ENCODE data around the gene FBXW12. TPM values are rescaled to one million over a fixed set of nuclear protein-coding genes. Genes with fewer than 3 reads are reported as not detected.
"Not testable (repeated sequence)": the region's sequence is repeated elsewhere in the genome, so short reads cannot be mapped to it uniquely, and the experiment has no call there.

Gene FBXW12
- total RNA-seq (2021): 0.59 and 0.74 TPM in 2 replicates
- long read RNA-seq, partial matches to known transcripts: 1 of 8 reads
- long read RNA-seq, other reads (novel, unspliced or antisense): 7 of 8 reads

DNA sequence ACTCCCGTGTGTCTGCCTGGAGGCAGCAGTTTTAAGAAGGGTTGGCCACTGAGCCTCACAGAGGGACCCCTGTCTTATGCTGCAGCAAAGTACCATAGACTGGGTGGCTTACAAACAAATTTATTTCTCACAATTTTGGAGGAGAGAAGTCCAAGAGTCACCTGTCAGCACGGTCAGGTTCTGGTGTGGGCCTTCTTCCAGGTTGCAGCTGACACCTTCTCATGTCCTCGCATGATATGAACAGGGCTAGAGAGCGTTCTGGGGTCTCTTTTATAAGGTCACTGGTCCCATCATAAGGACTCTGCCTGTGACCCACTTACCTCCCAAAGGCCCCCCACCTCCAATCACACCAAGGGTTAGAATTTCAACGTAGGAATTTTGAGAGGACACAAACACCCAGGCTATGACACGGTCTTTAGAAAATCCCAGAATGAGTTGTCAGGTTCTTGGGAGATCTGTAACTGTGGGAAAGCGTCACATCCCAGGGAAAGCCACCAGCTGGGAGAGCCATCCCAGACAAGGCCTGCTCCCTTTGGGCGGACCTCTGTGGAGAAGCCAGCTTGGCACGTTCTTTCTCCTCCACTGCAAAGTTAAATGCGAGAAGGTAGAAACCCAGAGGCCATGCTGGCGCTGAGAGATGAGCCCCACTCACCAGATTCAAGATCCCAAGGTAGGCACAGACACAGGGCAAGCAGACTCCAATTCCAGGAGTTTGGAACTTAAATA is at the start of gene FBXW12:
FBXW12 (plus strand) TSS at position 569 of the 726 bp plus-strand sequence. CDS start 549 bp downstream, outside the sequence.
- Histone ChIP-seq H3K27me3 (ENCODE audit: insufficient read depth, low read length) (no peaks in the 10 kb centered on the region), H4K8ac (replicated peaks; ENCODE audit: insufficient read length, low read depth, low read length) (no peak within 1 kb of the TSS), H2BK5ac (ENCODE audit: insufficient read length, low read length) (no peak within 1 kb of the TSS), H3T11ph (ENCODE audit: low read length) (no peak within 1 kb of the TSS), H3K79me2 (ENCODE audit: insufficient read depth, low read length) (no peaks in the 10 kb centered on the region), H2BK20ac (ENCODE audit: low read depth, low read length, poor library complexity, severe bottlenecking) (no peak within 1 kb of the TSS), H3K23me2 (ENCODE audit: insufficient read length, low read depth, low read length, poor library complexity, severe bottlenecking) (no peaks in the 10 kb centered on the region), H3K4me2 (ENCODE audit: insufficient read depth, insufficient read length, low read length) (no peak within 1 kb of the TSS), H3K18ac (ENCODE audit: insufficient read length, low read depth, low read length) (no peak within 1 kb of the TSS), H4K5ac (ENCODE audit: insufficient read length, low read depth, low read length) (no peak within 1 kb of the TSS), H3K9me3 (ENCODE audit: control insufficient read depth, low read depth, low read length) (no peaks in the 10 kb centered on the region), H2BK12ac (ENCODE audit: insufficient read length, low read depth, low read length) (no peak within 1 kb of the TSS), H3K9ac (ENCODE audit: extremely low read depth, insufficient read length, low read length) (no peak within 1 kb of the TSS), H3K79me1 (ENCODE audit: insufficient read depth, low read depth, low read length, poor library complexity, severe bottlenecking) (no peaks in the 10 kb centered on the region), H3K4me1 (ENCODE audit: insufficient read depth, low read length) (no peaks in the 10 kb centered on the region), H3K56ac (ENCODE audit: insufficient read length, low read depth, low read length) (no peak within 1 kb of the TSS), H3K27ac (ENCODE audit: insufficient read length, low read depth, low read length) (no peak within 1 kb of the TSS), H4K20me1 (ENCODE audit: control insufficient read depth, insufficient read depth, insufficient read length) (no peaks in the 10 kb centered on the region), H4K91ac (ENCODE audit: insufficient read length, low read depth, low read length) (no peak within 1 kb of the TSS), H2BK15ac (ENCODE audit: low read depth, low read length) (no peak within 1 kb of the TSS), H3K4ac (ENCODE audit: low read depth, low read length) (no peak within 1 kb of the TSS), H3K23ac (ENCODE audit: insufficient read length, low read depth, low read length) (no peak within 1 kb of the TSS), H2AK5ac (ENCODE audit: insufficient read length, low read length) (no peak within 1 kb of the TSS), H2BK120ac (ENCODE audit: low read depth, low read length, poor library complexity, severe bottlenecking) (no peak within 1 kb of the TSS), H2AFZ (ENCODE audit: low read length) (no peak within 1 kb of the TSS), H3K14ac (ENCODE audit: insufficient read depth, low read length) (no peak within 1 kb of the TSS)
- Mint-ChIP-seq H3K27me3 (ENCODE audit: low read depth) (no peaks in the 10 kb centered on the region; the same call in 1 of the 2 replicates), H3K9me3 (no peaks in the 10 kb centered on the region), H3K27ac (peak within 1 kb of the TSS in 1 of 3 experiments; percentile 1; a peak in 1 of 7 replicates), H3K4me3 (no peak within 1 kb of the TSS), H3K4me1 (peaks cover 18 to 25% of the 10 kb centered on the region in 2 experiments), H3K36me3 (ENCODE audit: insufficient read depth in 1 of 3, low read depth in 3 of 3) (no peaks in the 10 kb centered on the region)
- no CpG with 5 or more reads among the region's 11 CpGs for WGBS (ENCODE audit: extremely low coverage, insufficient read length, low lambda C conversion rate)
- no peak for DNase-seq
- TF ChIP-seq, protein P1, sequence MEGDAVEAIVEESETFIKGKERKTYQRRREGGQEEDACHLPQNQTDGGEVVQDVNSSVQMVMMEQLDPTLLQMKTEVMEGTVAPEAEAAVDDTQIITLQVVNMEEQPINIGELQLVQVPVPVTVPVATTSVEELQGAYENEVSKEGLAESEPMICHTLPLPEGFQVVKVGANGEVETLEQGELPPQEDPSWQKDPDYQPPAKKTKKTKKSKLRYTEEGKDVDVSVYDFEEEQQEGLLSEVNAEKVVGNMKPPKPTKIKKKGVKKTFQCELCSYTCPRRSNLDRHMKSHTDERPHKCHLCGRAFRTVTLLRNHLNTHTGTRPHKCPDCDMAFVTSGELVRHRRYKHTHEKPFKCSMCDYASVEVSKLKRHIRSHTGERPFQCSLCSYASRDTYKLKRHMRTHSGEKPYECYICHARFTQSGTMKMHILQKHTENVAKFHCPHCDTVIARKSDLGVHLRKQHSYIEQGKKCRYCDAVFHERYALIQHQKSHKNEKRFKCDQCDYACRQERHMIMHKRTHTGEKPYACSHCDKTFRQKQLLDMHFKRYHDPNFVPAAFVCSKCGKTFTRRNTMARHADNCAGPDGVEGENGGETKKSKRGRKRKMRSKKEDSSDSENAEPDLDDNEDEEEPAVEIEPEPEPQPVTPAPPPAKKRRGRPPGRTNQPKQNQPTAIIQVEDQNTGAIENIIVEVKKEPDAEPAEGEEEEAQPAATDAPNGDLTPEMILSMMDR (conservative IDR thresholded peaks at IDR 0.05): no peak

DNA sequence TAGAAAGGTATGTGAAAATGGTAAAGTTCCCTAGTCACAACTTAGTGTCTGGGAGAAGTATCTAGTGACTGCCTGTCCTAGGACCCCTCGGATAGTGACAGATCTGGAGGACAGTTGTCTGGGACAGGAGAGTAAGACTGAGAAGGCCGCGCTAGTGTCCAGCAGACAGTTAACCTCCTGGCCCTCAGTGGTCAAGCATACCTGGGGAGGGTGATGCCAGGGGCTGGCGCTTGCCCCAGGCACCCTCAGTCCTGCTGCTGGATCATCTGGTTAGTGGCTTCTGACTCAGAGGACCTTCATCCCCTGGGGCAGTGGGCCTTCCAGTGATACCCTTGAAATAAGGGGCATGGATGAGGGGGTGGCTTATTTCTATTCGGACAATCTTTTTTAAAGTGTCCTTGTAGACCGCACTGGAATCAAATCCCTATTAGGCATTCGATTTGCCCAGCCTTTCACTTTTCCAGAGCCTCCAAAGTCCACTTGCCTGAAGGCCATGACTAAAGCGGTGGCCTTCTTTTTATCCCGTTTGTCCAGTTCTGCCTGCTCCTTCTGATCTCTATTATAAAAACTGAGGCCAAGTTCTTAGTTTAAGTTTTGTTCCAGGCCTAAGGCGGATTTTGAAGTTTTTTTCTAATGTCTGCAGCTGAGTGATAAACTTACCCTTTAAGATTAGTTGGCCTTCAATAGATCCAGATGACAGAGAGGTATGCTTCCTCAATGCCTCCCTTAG is 40.1 kb upstream of the FBXW12 start:
- H2AK5ac ChIP-seq (ENCODE audit: insufficient read length, low read length); H4K8ac ChIP-seq (replicated peaks; ENCODE audit: insufficient read length, low read depth, low read length); H3K9ac ChIP-seq (ENCODE audit: extremely low read depth, insufficient read length, low read length); H3K56ac ChIP-seq (ENCODE audit: insufficient read length, low read depth, low read length); H3K36me3 Mint-ChIP-seq (ENCODE audit: insufficient read depth in 1 of 3, low read depth in 3 of 3); H2BK12ac ChIP-seq (ENCODE audit: insufficient read length, low read depth, low read length); H3K4me1 Mint-ChIP-seq; H2AFZ ChIP-seq (ENCODE audit: low read length); H2BK120ac ChIP-seq (ENCODE audit: low read depth, low read length, poor library complexity, severe bottlenecking); DNase-seq; H3K4me1 ChIP-seq (ENCODE audit: insufficient read depth, low read length); H3K4me3 Mint-ChIP-seq; H3K4ac ChIP-seq (ENCODE audit: low read depth, low read length); H3K27ac ChIP-seq (ENCODE audit: insufficient read length, low read depth, low read length); H2BK20ac ChIP-seq (ENCODE audit: low read depth, low read length, poor library complexity, severe bottlenecking); H3K27ac Mint-ChIP-seq; H3K18ac ChIP-seq (ENCODE audit: insufficient read length, low read depth, low read length); H4K20me1 ChIP-seq (ENCODE audit: control insufficient read depth, insufficient read depth, insufficient read length); H4K5ac ChIP-seq (ENCODE audit: insufficient read length, low read depth, low read length); H3K79me1 ChIP-seq (ENCODE audit: insufficient read depth, low read depth, low read length, poor library complexity, severe bottlenecking); H4K91ac ChIP-seq (ENCODE audit: insufficient read length, low read depth, low read length); H3K23me2 ChIP-seq (ENCODE audit: insufficient read length, low read depth, low read length, poor library complexity, severe bottlenecking); H2BK5ac ChIP-seq (ENCODE audit: insufficient read length, low read length); H3T11ph ChIP-seq (ENCODE audit: low read length); H3K9me3 Mint-ChIP-seq; H3K23ac ChIP-seq (ENCODE audit: insufficient read length, low read depth, low read length); H3K14ac ChIP-seq (ENCODE audit: insufficient read depth, low read length); H3K27me3 ChIP-seq (ENCODE audit: insufficient read depth, low read length); H3K79me2 ChIP-seq (ENCODE audit: insufficient read depth, low read length); H3K27me3 Mint-ChIP-seq (ENCODE audit: low read depth); H3K4me2 ChIP-seq (ENCODE audit: insufficient read depth, insufficient read length, low read length); H2BK15ac ChIP-seq (ENCODE audit: low read depth, low read length); H3K9me3 ChIP-seq (ENCODE audit: control insufficient read depth, low read depth, low read length): not testable (repeated sequence)
- WGBS (ENCODE audit: extremely low coverage, insufficient read length, low lambda C conversion rate): no CpG with 5 or more reads among the region's 10 CpGs
